ENCODE data around the gene CCDC112.
"Not testable (repeated sequence)": the region's sequence is repeated elsewhere in the genome, so short reads cannot be mapped to it uniquely, and the experiment has no call there.

CCDC112 gene

DNA sequence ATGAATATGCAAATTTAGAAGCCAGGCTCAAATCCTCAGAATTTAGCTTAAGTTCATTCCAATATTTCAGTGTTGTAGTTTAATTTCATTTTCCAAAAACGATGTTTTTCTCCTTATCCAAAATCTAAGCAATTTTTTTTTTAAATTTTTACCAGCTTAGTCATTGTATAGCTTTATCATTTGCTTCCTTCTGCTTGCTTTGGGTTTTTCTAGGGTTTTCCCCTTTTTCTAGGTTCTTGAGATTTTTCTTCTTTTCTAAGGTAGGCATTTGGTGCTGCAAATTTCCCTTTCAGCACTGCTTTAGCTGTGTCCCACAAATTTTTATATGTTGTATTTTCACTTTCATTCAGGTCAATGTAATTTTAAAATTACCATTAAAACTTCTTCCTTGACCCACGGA, 34.4 kb upstream of the CCDC112 start:
- H3K4me1 ChIP-seq (ENCODE audit: control insufficient read depth, insufficient read depth, low read length) = peaks cover 6% of the 10 kb centered on the region
- no peak overlapping the region for H3K4me3 ChIP-seq (ENCODE audit: low read length)
- no peaks in the 10 kb centered on the region for H3K36me3 ChIP-seq (ENCODE audit: control insufficient read depth, insufficient read depth, low read length)
- no peak overlapping the region for H3K9ac ChIP-seq (ENCODE audit: low read length)
- H3K27me3 ChIP-seq (ENCODE audit: control insufficient read depth, insufficient read depth, low read length) = no peaks in the 10 kb centered on the region
- H3K9me3 ChIP-seq (ENCODE audit: control insufficient read depth, low read length) = no peaks in the 10 kb centered on the region

DNA sequence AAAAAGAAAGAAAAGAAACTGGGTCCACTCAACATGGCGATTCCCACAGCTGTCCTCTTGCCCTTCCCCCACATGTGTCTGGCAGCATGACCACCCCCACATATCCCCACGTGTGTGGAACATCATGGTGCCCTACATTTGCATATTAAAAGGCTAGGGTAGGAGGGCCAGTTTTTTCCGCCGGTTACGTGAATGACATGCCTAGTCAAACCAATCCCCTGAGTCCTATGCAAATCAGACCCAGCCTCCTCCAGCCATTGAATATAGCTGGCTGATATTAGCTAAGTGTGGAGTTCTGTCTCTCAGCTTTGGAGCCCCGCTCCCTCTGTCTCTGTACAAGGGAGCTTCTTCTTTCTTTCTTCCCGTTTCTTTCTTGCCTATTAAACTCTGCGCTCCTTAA, 33.0 kb upstream of the CCDC112 start:
- Histone ChIP-seq H3K4me3 (ENCODE audit: low read length) (no peak overlapping the region), H3K4me1 (ENCODE audit: control insufficient read depth, insufficient read depth, low read length) (peaks cover 6% of the 10 kb centered on the region), H3K27me3 (ENCODE audit: control insufficient read depth, insufficient read depth, low read length) (no peaks in the 10 kb centered on the region), H3K9me3 (ENCODE audit: control insufficient read depth, low read length) (no peaks in the 10 kb centered on the region), H3K36me3 (ENCODE audit: control insufficient read depth, insufficient read depth, low read length) (no peaks in the 10 kb centered on the region), H3K9ac (ENCODE audit: low read length) (no peak overlapping the region)

DNA sequence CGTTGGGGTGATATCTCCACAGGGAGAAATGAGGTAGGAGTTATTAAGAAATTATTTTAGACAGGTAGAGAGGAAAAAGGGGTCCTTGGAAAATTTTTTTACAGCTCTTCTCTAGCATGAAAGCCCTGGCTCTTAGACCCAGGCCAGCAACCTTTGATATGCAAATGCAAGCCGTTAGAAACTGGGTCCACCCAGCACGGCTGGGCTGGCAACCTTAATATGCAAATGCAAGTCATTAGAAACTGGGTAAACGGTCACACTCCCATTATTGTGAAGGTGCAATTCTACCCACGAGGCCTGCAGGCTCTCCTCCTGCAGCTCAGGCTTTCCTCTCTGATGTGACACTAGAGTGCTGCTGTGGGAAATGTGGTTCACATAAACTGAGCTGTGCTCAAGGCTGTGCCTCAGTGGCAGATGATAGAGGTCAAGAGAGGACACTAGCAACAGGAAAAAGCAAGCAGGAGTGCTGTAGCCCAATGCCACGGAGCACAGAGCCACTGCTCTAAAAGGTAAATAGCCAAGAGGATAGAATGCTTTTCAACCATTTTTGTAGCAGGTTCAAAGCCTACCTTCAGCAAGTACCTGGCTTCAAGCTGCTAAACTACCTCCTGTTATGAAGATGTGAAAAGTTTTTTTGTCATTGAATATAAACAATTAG, 32.3 kb upstream of the CCDC112 start:
- not testable (repeated sequence) for H3K36me3 ChIP-seq (ENCODE audit: control insufficient read depth, insufficient read depth, low read length); H3K9me3 ChIP-seq (ENCODE audit: control insufficient read depth, low read length)

DNA sequence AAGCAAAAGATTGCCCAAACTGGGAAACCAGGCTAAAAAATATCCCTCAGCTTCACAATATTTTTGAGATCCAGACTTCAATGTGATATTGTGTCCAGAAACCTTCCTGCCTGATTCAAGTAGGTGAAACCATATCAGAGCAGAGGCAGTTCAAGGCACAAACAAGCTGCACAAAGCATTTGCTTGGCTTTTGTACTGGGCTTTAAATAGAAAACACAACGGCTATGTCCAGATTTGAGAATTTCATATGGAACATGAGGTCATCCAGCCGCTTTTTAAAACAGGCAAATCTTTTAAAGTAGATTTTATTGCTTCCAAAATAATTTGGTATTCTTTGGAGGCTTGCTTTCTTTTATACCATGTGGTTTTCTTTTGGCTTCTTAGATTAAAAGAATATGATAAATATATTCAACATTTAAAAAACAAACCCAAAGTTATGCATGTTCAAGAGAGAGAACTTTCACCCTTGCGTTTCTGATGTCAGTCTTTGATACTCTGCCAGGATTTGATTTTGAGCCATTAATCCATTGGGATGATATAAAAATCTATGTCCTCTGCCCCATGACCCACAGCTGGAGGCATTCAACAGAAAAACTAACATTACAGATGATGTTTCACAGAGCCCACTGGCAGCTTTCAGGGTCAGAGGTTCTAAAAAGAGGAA, 29.0 kb upstream of the CCDC112 start:
- Histone ChIP-seq H3K4me3 (ENCODE audit: low read length) (no peak overlapping the region), H3K4me1 (ENCODE audit: control insufficient read depth, insufficient read depth, low read length) (peaks cover 6% of the 10 kb centered on the region), H3K27me3 (ENCODE audit: control insufficient read depth, insufficient read depth, low read length) (no peaks in the 10 kb centered on the region), H3K9ac (ENCODE audit: low read length) (no peak overlapping the region), H3K36me3 (ENCODE audit: control insufficient read depth, insufficient read depth, low read length) (no peaks in the 10 kb centered on the region), H3K9me3 (ENCODE audit: control insufficient read depth, low read length) (no peaks in the 10 kb centered on the region)

More for the DNA sequence above, 32.3 kb upstream of the CCDC112 start:
- not testable (repeated sequence) for H3K4me1 ChIP-seq (ENCODE audit: control insufficient read depth, insufficient read depth, low read length); H3K9ac ChIP-seq (ENCODE audit: low read length); H3K27me3 ChIP-seq (ENCODE audit: control insufficient read depth, insufficient read depth, low read length); H3K4me3 ChIP-seq (ENCODE audit: low read length)

GRCh38 chr5:115324021-115324420, 27.6 kb upstream of the CCDC112 start:
- no peaks in the 10 kb centered on the region for H3K36me3 ChIP-seq (ENCODE audit: control insufficient read depth, insufficient read depth, low read length)
- no peak overlapping the region for H3K9ac ChIP-seq (ENCODE audit: low read length)
- H3K4me1 ChIP-seq (ENCODE audit: control insufficient read depth, insufficient read depth, low read length) = peaks cover 6% of the 10 kb centered on the region
- H3K9me3 ChIP-seq (ENCODE audit: control insufficient read depth, low read length) = no peaks in the 10 kb centered on the region
- H3K27me3 ChIP-seq (ENCODE audit: control insufficient read depth, insufficient read depth, low read length) = no peaks in the 10 kb centered on the region
- no peak overlapping the region for H3K4me3 ChIP-seq (ENCODE audit: low read length)

DNA sequence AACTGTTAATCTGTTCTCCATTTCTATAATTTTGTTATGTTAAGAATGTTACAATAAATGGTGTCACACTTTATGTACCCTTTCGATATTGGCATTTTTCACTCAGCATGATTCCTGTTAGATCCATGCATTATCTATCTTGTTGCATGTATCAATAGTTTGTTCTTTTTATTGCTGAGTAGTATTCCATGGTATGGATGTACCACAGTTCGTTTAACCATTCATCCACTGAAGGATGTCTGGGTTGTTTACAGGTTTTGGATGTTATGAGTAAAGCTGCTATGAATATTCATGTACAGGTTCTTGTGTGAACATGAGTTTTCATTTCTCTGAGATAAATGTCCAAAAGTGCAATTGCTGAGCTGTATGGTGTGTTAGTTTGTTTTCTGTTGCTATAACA, 26.3 kb upstream of the CCDC112 start:
- no peak overlapping the region for H3K9ac ChIP-seq (ENCODE audit: low read length)
- H3K36me3 ChIP-seq (ENCODE audit: control insufficient read depth, insufficient read depth, low read length) = no peaks in the 10 kb centered on the region
- no peaks in the 10 kb centered on the region for H3K9me3 ChIP-seq (ENCODE audit: control insufficient read depth, low read length)
- H3K4me3 ChIP-seq (ENCODE audit: low read length) = no peak overlapping the region
- H3K27me3 ChIP-seq (ENCODE audit: control insufficient read depth, insufficient read depth, low read length) = no peaks in the 10 kb centered on the region
- H3K4me1 ChIP-seq (ENCODE audit: control insufficient read depth, insufficient read depth, low read length) = no peaks in the 10 kb centered on the region

DNA sequence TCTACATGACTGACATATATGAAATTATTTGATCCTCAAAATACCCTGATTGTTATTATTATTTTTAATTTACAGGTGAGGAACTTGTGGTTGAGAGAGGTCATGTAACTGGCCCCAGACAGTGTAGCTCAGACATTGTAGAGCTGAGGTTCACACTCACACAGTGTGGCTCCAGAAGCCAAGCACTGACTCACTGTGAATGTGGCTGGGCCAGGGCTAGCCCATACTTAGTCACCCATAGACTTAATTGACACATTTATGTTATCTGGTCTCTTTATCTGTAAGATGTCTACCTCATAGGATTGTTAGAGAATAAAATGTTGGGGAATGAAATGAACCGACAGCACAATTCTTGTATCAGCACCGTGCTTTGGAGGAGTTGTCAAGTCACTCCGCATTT, 24.9 kb upstream of the CCDC112 start:
- Histone ChIP-seq H3K4me1 (ENCODE audit: control insufficient read depth, insufficient read depth, low read length) (no peaks in the 10 kb centered on the region), H3K4me3 (ENCODE audit: low read length) (no peak overlapping the region)

DNA sequence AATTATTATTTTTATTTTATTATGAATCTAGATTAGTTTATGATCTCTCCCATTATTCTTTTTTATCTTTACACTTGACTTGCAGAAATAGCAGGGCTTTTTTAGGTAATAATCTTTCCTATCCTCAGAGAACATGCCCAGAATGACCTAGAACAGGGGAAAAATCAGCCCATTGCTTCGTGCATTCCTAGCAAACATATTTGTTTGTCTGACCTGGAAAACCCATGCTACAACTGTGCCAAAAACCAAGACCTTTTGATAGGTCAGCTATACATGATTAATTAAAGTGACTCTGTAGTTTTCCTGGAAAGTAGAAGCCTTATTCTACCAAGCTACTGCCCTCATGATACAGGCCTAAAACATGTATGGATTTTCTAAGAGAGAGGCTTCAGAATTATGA, 24.1 kb upstream of the CCDC112 start:
- H3K9ac ChIP-seq (ENCODE audit: low read length) = no peak overlapping the region
- H3K4me3 ChIP-seq (ENCODE audit: low read length) = no peak overlapping the region
- no peaks in the 10 kb centered on the region for H3K9me3 ChIP-seq (ENCODE audit: control insufficient read depth, low read length)
- H3K4me1 ChIP-seq (ENCODE audit: control insufficient read depth, insufficient read depth, low read length) = no peaks in the 10 kb centered on the region
- no peaks in the 10 kb centered on the region for H3K36me3 ChIP-seq (ENCODE audit: control insufficient read depth, insufficient read depth, low read length)
- no peaks in the 10 kb centered on the region for H3K27me3 ChIP-seq (ENCODE audit: control insufficient read depth, insufficient read depth, low read length)

More for the DNA sequence above, 24.9 kb upstream of the CCDC112 start:
- Histone ChIP-seq H3K36me3 (ENCODE audit: control insufficient read depth, insufficient read depth, low read length) (no peaks in the 10 kb centered on the region), H3K27me3 (ENCODE audit: control insufficient read depth, insufficient read depth, low read length) (no peaks in the 10 kb centered on the region), H3K9ac (ENCODE audit: low read length) (no peak overlapping the region), H3K9me3 (ENCODE audit: control insufficient read depth, low read length) (no peaks in the 10 kb centered on the region)

DNA sequence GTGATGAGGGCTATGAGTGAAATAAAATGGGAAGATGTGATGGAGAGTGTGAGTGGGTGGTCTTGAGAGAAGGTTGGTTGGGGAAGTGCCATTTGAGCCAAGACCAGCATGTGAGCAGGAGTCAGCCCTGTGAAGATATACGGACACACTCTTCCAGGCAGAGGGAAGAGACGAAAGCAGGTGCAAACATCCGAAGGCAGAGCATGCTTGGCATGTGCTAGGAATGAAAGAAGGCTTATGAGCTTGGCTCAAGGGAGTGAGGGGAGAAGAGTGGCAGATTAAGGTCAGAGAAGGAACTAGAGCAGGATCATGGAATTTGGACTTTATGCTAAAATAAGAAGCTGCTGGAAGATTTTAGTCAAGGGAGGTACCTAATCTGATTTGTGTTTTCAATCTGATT, 23.6 kb upstream of the CCDC112 start:
- no peaks in the 10 kb centered on the region for H3K9me3 ChIP-seq (ENCODE audit: control insufficient read depth, low read length)
- H3K4me3 ChIP-seq (ENCODE audit: low read length) = no peak overlapping the region
- H3K9ac ChIP-seq (ENCODE audit: low read length) = no peak overlapping the region
- no peaks in the 10 kb centered on the region for H3K27me3 ChIP-seq (ENCODE audit: control insufficient read depth, insufficient read depth, low read length)
- H3K4me1 ChIP-seq (ENCODE audit: control insufficient read depth, insufficient read depth, low read length) = no peaks in the 10 kb centered on the region
- no peaks in the 10 kb centered on the region for H3K36me3 ChIP-seq (ENCODE audit: control insufficient read depth, insufficient read depth, low read length)

GRCh38 chr5:115319007-115319406, 22.6 kb upstream of the CCDC112 start:
- H3K9me3 ChIP-seq (ENCODE audit: control insufficient read depth, low read length) = no peaks in the 10 kb centered on the region
- H3K4me1 ChIP-seq (ENCODE audit: control insufficient read depth, insufficient read depth, low read length) = no peaks in the 10 kb centered on the region
- H3K36me3 ChIP-seq (ENCODE audit: control insufficient read depth, insufficient read depth, low read length) = no peaks in the 10 kb centered on the region
- H3K9ac ChIP-seq (ENCODE audit: low read length) = no peak overlapping the region
- no peak overlapping the region for H3K4me3 ChIP-seq (ENCODE audit: low read length)
- no peaks in the 10 kb centered on the region for H3K27me3 ChIP-seq (ENCODE audit: control insufficient read depth, insufficient read depth, low read length)

- Histone ChIP-seq H3K9me3 (ENCODE audit: control insufficient read depth, low read length) (no peaks in the 10 kb centered on the region), H3K4me1 (ENCODE audit: control insufficient read depth, insufficient read depth, low read length) (no peaks in the 10 kb centered on the region), H3K4me3 (ENCODE audit: low read length) (no peak overlapping the region), H3K9ac (ENCODE audit: low read length) (no peak overlapping the region), H3K27me3 (ENCODE audit: control insufficient read depth, insufficient read depth, low read length) (no peaks in the 10 kb centered on the region), H3K36me3 (ENCODE audit: control insufficient read depth, insufficient read depth, low read length) (no peaks in the 10 kb centered on the region)
Measured at GRCh38 chr5:115317736-115318135, 21.3 kb upstream of the CCDC112 start.

GRCh38 chr5:115317320-115317719, 20.9 kb upstream of the CCDC112 start:
- Histone ChIP-seq H3K27me3 (ENCODE audit: control insufficient read depth, insufficient read depth, low read length) (no peaks in the 10 kb centered on the region), H3K4me1 (ENCODE audit: control insufficient read depth, insufficient read depth, low read length) (no peaks in the 10 kb centered on the region), H3K9me3 (ENCODE audit: control insufficient read depth, low read length) (no peaks in the 10 kb centered on the region), H3K4me3 (ENCODE audit: low read length) (no peak overlapping the region), H3K9ac (ENCODE audit: low read length) (no peak overlapping the region), H3K36me3 (ENCODE audit: control insufficient read depth, insufficient read depth, low read length) (no peaks in the 10 kb centered on the region)

Measured in mucosa of stomach (tissue), 1 donor.